Lower leg skin (tissue), 4 donors: ENCODE data around the gene PPIL6. TPM values are rescaled to one million over a fixed set of nuclear protein-coding genes. Genes with fewer than 3 reads are reported as not detected.

ENCODE experiments used
- DNase-seq, 2 donors: peaks; one replicate each; pipeline ENCODE4 v3.0.0-alpha.2; 2019; ENCODE audit warnings: low spot score in 2 of 2
- H3K4me3 ChIP-seq: fragments of 200-600 bp; sonication (generic); 2 replicates; pipeline ENCODE4 v1.5.1; 2017; ENCODE audit warnings: mild to moderate bottlenecking, low read depth; ENCODE audit not compliant: poor library complexity, severe bottlenecking
- CTCF ChIP-seq, 3 donors: fragments of 450-650 bp; IDR thresholded peaks; one replicate each; pipeline ENCODE4 v1.5.1; 2016; ENCODE audit warnings: antibody characterized with exemption in 3 of 3, mild to moderate bottlenecking in 3 of 3, moderate library complexity in 2 of 3
- POLR2A ChIP-seq, 2 donors: fragments of 450-650 bp; IDR thresholded peaks; one replicate each; pipeline ENCODE4 v1.6.1; 2016 to 2017; ENCODE audit warnings: antibody characterized with exemption in 2 of 2, mild to moderate bottlenecking in 1 of 2, moderate library complexity in 1 of 2
- WGBS, 2 donors: methylation state at CpG; one replicate each; pipeline ENCODE4 v1.1.5; 2018; 5-methylcytosine and 5-hydroxymethylcytosine counted together
- intact Hi-C: fragments of 100-400 bp; cut with DNase I; formaldehyde crosslinking; loops from one replicate; pipeline ENCODE4 v1.15.0; 2023; ENCODE audit warnings: low total_unique reads
- total RNA-seq, 4 donors: library from RNA; depleted of rRNA; stranded (reverse); fragments of >200 nt; gene quantifications; one replicate each; pipeline ENCODE4 v1.1.0, GENCODE V29; 2016

The PPIL6 gene
- total RNA-seq, 4 donors from 2014 or later, result 1.5 to 9.1 (median 2.3) TPM

- H3K4me3 ChIP-seq, result no peak overlapping the region
- TF ChIP-seq POLR2A (IDR thresholded peaks at IDR 0.05) (no peak), CTCF (IDR thresholded peaks at IDR 0.05) (no peak)
- intact Hi-C loops, result no loop called here
- 89% methylated on average over 2 of the region's 2 CpGs for WGBS, 2 donors
- DNase-seq, result no peak
These were observed 36.8 kb upstream of the PPIL6 start for GRCh38 chr6:109477184-109477583.

GRCh38 chr6:109475625-109476024 lies 35.2 kb upstream of the PPIL6 start:
- no peak for TF ChIP-seq POLR2A (IDR thresholded peaks at IDR 0.05)
- TF ChIP-seq CTCF (IDR thresholded peaks at IDR 0.05), result no peak
- DNase-seq, result no peak
- no peak overlapping the region for H3K4me3 ChIP-seq
- intact Hi-C loops, result no loop called here
- 88 to 91% methylated on average over 2 of the region's 2 CpGs for WGBS, 2 donors

GRCh38 chr6:109474995-109475394 lies 34.6 kb upstream of the PPIL6 start:
- intact Hi-C loops, result no loop called here
- 93 to 96% methylated on average over 4 of the region's 4 CpGs for WGBS, 2 donors
- no peak for DNase-seq
- H3K4me3 ChIP-seq, result no peak overlapping the region
- TF ChIP-seq POLR2A (IDR thresholded peaks at IDR 0.05) (no peak), CTCF (IDR thresholded peaks at IDR 0.05) (no peak)

- WGBS, 2 donors, result 88 to 95% methylated on average over 3 of the region's 3 CpGs
- peak in 1 of 2 donors; percentile 9 for DNase-seq
- TF ChIP-seq CTCF (IDR thresholded peaks at IDR 0.05) (no peak), POLR2A (IDR thresholded peaks at IDR 0.05) (no peak)
- intact Hi-C loops, result no loop called here
- no peak overlapping the region for H3K4me3 ChIP-seq
These were observed 32.7 kb upstream of the PPIL6 start for GRCh38 chr6:109473120-109473519.

- intact Hi-C loops, result no loop called here
- no peak for TF ChIP-seq POLR2A (IDR thresholded peaks at IDR 0.05)
- peak in 1 of 2 donors; percentile 21 for DNase-seq
- H3K4me3 ChIP-seq, result no peak overlapping the region
- WGBS, 2 donors, result 93 to 96% methylated on average over 9 of the region's 9 CpGs
These were observed 31.9 kb upstream of the PPIL6 start for GRCh38 chr6:109472132-109472995.

GRCh38 chr6:109471105-109471810 lies 30.8 kb upstream of the PPIL6 start:
- WGBS, 2 donors, result 94 to 98% methylated on average over 5 of the region's 5 CpGs
- no peak overlapping the region for H3K4me3 ChIP-seq
- TF ChIP-seq POLR2A (IDR thresholded peaks at IDR 0.05), result no peak
- no peak for TF ChIP-seq CTCF (IDR thresholded peaks at IDR 0.05)
- peak in 1 of 2 donors; percentile 68 for DNase-seq
- intact Hi-C loops, result no loop called here
